ENCODE measurements around the gene MZB1. TPM values are rescaled to one million over a fixed set of nuclear protein-coding genes. Genes with fewer than 3 reads are reported as not detected.

MZB1 gene
- total and polyA plus RNA-seq, 2 of the 8 experiments (the other 6 are each of a cell fraction or from before 2014, with no cell fraction given), result 0.39 to 0.47 TPM

- Histone ChIP-seq H3K14ac (ENCODE audit: insufficient read length) (no peak overlapping the region), H4K20me1 (replicated peaks in 1 of 2; ENCODE audit: control insufficient read depth in 1 of 2, insufficient read depth in 2 of 2, low read length in 2 of 2) (peaks cover 2 to 3% of the 10 kb centered on the region in 2 experiments), H3K9ac (replicated peaks in 1 of 4; ENCODE audit: extremely low read depth in 1 of 4, low read depth in 3 of 4, low read length in 3 of 4) (no peak overlapping the region), H2AK5ac (ENCODE audit: low read depth, low read length) (no peak overlapping the region), H3K23ac (ENCODE audit: insufficient read length) (no peak overlapping the region), H4K91ac (replicated peaks; ENCODE audit: insufficient read length, low read length) (no peak overlapping the region), H3K4ac (replicated peaks; ENCODE audit: insufficient read length, low read depth, low read length) (no peak overlapping the region), H3K23me2 (ENCODE audit: low read depth, low read length) (no peaks in the 10 kb centered on the region), H3K4me3 (ENCODE audit: extremely low read depth in 1 of 4, insufficient read depth in 2 of 4, low read depth in 3 of 4, low read length in 4 of 4) (no peak overlapping the region), H2BK15ac (ENCODE audit: low read length) (no peak overlapping the region), H2BK20ac (ENCODE audit: low read length) (no peak overlapping the region), H4K5ac (ENCODE audit: insufficient read length, low read depth, low read length) (no peak overlapping the region), H3K18ac (ENCODE audit: extremely low read depth, low read length) (no peak overlapping the region), H3K36me3 (ENCODE audit: control insufficient read depth in 2 of 4, insufficient read depth in 4 of 4, low read length in 3 of 4) (peaks cover 0 to 18% (median 8%) of the 10 kb centered on the region in 4 experiments; a peak in 4 of 8 replicates), H2BK5ac (ENCODE audit: low read depth, low read length) (no peak overlapping the region), H3K27me3 (replicated peaks in 1 of 4; ENCODE audit: control insufficient read depth in 3 of 4, extremely low read depth in 1 of 4, insufficient read depth in 3 of 4, low read length in 3 of 4) (no peaks in the 10 kb centered on the region), H3K56ac (replicated peaks; ENCODE audit: insufficient read length, low read depth, low read length) (no peak overlapping the region), H3K27ac (ENCODE audit: low read depth, low read length) (no peak overlapping the region), H2BK12ac (ENCODE audit: low read depth, low read length) (no peak overlapping the region), H3K4me1 (replicated peaks in 1 of 4; ENCODE audit: control insufficient read depth in 3 of 4, insufficient read depth in 4 of 4, low read length in 3 of 4) (peaks cover 0 to 8% (median 0%) of the 10 kb centered on the region in 4 experiments; a peak in 2 of 7 replicates), H4K8ac (ENCODE audit: extremely low read depth, insufficient read depth, low read length) (no peak overlapping the region), H3K9me3 (ENCODE audit: insufficient read depth in 2 of 2, low read depth in 1 of 2, low read length in 1 of 2) (no peaks in the 10 kb centered on the region), H3K4me2 (ENCODE audit: insufficient read depth in 1 of 2, low read depth in 2 of 2, low read length in 2 of 2) (no peak overlapping the region), H2AFZ (ENCODE audit: low read length) (no peak overlapping the region), H3K79me1 (ENCODE audit: low read depth, low read length) (peaks cover 2% of the 10 kb centered on the region; the same call in 1 of the 2 replicates), H3K79me2 (ENCODE audit: control insufficient read depth in 1 of 2, insufficient read depth in 2 of 2, low read length in 2 of 2) (no peaks in the 10 kb centered on the region), H2BK120ac (replicated peaks; ENCODE audit: low read depth, low read length) (no peak overlapping the region)
- DNase-seq (ENCODE audit: low read depth in 1 of 2, low spot score in 2 of 2) (no peak), FAIRE-seq (no peak)
- 86% methylated on average over 2 of the region's 2 CpGs; no CpG with 5 or more reads in 1 of the 2 experiments for WGBS, 2 experiments (ENCODE audit: extremely low coverage in 1 of 2, insufficient coverage in 1 of 2, insufficient read length in 1 of 2, insufficient replicate concordance in 2 of 2, low coverage in 1 of 2, low lambda C conversion rate in 2 of 2, missing lambda C conversion rate in 1 of 2)
- ChIA-PET CTCF (ENCODE audit: partially characterized antibody) (interaction anchor here (0.7 to 1.3 kb wide), 5 partner anchors 13 to 33 kb away, joined by 3 to 4 read pairs (median 3); partner anchors contain the start of gene MZB1), POLR2A (ENCODE audit: partially characterized antibody) (interaction anchor here (0.9 to 3.9 kb wide), 10 partner anchors 12 to 81 kb away, joined by 3 to 16 read pairs (median 6); partner anchors contain the start of genes MATR3, MZB1 and PAIP2)
- TF ChIP-seq CTCF (IDR thresholded peaks at IDR 0.05; ENCODE audit: control extremely low read depth in 1 of 3, insufficient read depth in 1 of 3, low read depth in 1 of 3, low read length in 3 of 3) (peak in 1 of 3 experiments; percentile 22; a peak in 1 of 4 replicates), ATF2 (IDR thresholded peaks at IDR 0.05; ENCODE audit: low read length) (no peak), SRF (IDR thresholded peaks at IDR 0.05; ENCODE audit: low read depth, low read length) (no peak), JUN (IDR thresholded peaks at IDR 0.05; ENCODE audit: low read depth, low read length) (no peak), SAP30 (IDR thresholded peaks at IDR 0.05; ENCODE audit: insufficient read depth, insufficient replicate concordance, low read length) (no peak), SP1 (IDR thresholded peaks at IDR 0.05; ENCODE audit: low read depth, low read length) (no peak), HDAC2 (IDR thresholded peaks at IDR 0.05; ENCODE audit: borderline replicate concordance in 1 of 2, low read depth in 2 of 2, low read length in 2 of 2) (no peak), PHF8 (conservative IDR thresholded peaks at IDR 0.05; ENCODE audit: low read depth, low read length) (no peak)
Measured at GRCh38 chr5:139374909-139375308, 14.8 kb downstream of the MZB1 start.
